Nephron (organoid): ENCODE measurements around the gene ZNF747.

Experiments used
- H3K27ac Mint-ChIP-seq, 3 experiments: 2 replicates each; pipeline ENCODE4 v1.8.0; 2020; ENCODE audit warnings: mixed read lengths in 3 of 3, mild to moderate bottlenecking in 2 of 3, moderate library complexity in 1 of 3
- H3K27me3 Mint-ChIP-seq: 2 replicates; pipeline ENCODE4 v1.8.0; 2021; ENCODE audit warnings: low read depth, mild to moderate bottlenecking, moderate library complexity, mixed read lengths
- H3K36me3 Mint-ChIP-seq: 2 replicates; pipeline ENCODE4 v1.8.0; 2020; ENCODE audit warnings: low read depth, mixed read lengths
- H3K4me1 Mint-ChIP-seq: 2 replicates; pipeline ENCODE4 v1.8.0; 2020; ENCODE audit warnings: mixed read lengths
- H3K4me3 Mint-ChIP-seq, 3 experiments: 2 replicates each; pipeline ENCODE4 v1.8.0; 2020; ENCODE audit warnings: mild to moderate bottlenecking in 3 of 3, mixed read lengths in 3 of 3, moderate library complexity in 2 of 3
- H3K9me3 Mint-ChIP-seq: 2 replicates; pipeline ENCODE4 v1.8.0; 2020; ENCODE audit warnings: mixed read lengths
- TF ChIP-seq, protein P1 (sequence below), 3 experiments: fragments of 200-600 bp; sonication (generic); IDR thresholded peaks; one replicate each; pipeline ENCODE4 v1.5.0; 2021; ENCODE audit warnings: antibody characterized with exemption in 3 of 3; ENCODE audit not compliant: unreplicated experiment in 3 of 3

The ZNF747 gene

DNA sequence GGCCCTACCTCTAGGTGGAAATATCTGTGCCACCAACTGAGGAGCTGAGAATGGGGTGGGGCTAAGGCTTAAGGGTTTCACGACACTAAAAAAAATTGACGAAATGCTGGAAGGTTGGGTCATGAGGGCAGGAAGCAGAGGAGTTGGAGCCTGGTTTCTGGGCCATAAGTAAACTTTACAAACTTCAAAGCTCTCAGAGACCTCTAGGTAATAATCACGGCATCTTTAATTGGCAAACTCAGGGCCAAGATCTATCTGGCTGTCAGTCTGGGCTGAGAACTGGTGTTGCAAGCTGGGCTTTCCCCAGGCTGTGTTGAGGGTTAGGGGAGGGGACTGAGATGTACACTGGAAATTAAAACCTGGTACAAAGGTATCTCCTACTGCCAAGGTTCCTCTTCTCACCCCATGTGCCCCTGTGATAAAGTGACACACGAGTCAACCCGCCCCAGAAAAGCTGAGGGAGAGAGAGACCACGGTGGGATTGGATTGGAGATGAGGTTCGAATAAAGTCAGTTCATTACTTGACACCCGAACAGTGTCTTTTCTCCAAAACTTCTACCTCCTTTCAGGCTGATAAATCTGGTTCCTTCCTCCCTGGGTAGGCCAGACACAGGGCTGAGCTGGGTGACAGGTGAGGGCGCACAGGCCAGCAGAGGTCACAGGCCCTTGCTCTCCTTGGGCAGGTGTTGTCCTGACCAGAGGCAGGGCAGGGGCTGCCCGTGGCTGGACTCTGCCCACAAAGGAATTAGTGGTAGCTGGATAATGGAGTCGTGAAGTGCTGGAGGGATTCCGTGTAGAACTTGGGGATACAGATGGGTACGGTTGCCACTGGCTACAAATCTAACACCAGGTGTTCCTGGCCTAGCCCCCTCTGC is 4.3 kb downstream of the ZNF747 start:
- no peaks in the 10 kb centered on the region for H3K27me3 Mint-ChIP-seq
- TF ChIP-seq, protein P1, sequence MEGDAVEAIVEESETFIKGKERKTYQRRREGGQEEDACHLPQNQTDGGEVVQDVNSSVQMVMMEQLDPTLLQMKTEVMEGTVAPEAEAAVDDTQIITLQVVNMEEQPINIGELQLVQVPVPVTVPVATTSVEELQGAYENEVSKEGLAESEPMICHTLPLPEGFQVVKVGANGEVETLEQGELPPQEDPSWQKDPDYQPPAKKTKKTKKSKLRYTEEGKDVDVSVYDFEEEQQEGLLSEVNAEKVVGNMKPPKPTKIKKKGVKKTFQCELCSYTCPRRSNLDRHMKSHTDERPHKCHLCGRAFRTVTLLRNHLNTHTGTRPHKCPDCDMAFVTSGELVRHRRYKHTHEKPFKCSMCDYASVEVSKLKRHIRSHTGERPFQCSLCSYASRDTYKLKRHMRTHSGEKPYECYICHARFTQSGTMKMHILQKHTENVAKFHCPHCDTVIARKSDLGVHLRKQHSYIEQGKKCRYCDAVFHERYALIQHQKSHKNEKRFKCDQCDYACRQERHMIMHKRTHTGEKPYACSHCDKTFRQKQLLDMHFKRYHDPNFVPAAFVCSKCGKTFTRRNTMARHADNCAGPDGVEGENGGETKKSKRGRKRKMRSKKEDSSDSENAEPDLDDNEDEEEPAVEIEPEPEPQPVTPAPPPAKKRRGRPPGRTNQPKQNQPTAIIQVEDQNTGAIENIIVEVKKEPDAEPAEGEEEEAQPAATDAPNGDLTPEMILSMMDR (IDR thresholded peaks at IDR 0.05; ENCODE audit: unreplicated experiment in 3 of 3), result no peak
- H3K9me3 Mint-ChIP-seq, result no peaks in the 10 kb centered on the region
- peaks cover 15% of the 10 kb centered on the region for H3K36me3 Mint-ChIP-seq
- peak overlapping the region in 2 of 3 experiments; percentile 28 to 52 for H3K27ac Mint-ChIP-seq
- peaks cover 29% of the 10 kb centered on the region for H3K4me1 Mint-ChIP-seq
- H3K4me3 Mint-ChIP-seq, result peak overlapping the region; percentile 10 to 67 (median 35)

DNA sequence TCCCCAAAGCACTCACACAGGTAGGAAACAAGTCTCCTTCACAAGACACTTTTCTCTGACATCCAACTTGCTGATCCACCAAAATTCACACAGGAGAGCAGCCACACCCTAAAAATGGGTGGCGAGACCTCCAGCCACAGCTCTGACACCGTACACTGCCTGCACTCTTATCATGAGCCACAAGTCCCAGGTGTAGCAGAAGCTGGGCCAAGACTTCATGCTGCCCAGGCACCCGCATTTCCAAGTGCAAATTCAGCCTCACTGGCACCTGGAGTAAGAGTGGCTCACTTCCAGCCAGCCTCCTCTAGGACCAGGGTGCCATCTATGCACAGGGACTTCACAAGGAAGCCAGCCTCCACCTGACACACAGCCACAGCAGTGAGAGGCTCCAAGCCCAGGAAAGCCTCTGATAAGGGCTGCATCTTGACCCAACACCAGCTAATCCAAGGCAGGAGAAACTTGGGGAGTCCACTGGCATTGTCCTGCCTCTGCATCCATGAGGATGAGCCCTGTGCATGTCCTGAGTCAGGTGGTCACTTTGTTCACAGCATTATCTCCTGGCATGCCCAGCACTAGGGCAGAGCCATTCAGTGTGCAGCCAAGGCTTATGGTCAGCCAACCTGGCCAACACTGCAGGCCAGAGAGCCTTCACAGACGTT is 5.7 kb downstream of the ZNF747 start:
- H3K4me1 Mint-ChIP-seq, result peaks cover 23% of the 10 kb centered on the region
- no peaks in the 10 kb centered on the region for H3K9me3 Mint-ChIP-seq
- peak overlapping the region; percentile 56 to 97 (median 88) for H3K27ac Mint-ChIP-seq
- H3K36me3 Mint-ChIP-seq, result peaks cover 21% of the 10 kb centered on the region
- TF ChIP-seq, protein P1 (IDR thresholded peaks at IDR 0.05; ENCODE audit: unreplicated experiment in 3 of 3), result no peak
- H3K27me3 Mint-ChIP-seq, result no peaks in the 10 kb centered on the region
- peak overlapping the region; percentile 46 to 68 (median 59) for H3K4me3 Mint-ChIP-seq

DNA sequence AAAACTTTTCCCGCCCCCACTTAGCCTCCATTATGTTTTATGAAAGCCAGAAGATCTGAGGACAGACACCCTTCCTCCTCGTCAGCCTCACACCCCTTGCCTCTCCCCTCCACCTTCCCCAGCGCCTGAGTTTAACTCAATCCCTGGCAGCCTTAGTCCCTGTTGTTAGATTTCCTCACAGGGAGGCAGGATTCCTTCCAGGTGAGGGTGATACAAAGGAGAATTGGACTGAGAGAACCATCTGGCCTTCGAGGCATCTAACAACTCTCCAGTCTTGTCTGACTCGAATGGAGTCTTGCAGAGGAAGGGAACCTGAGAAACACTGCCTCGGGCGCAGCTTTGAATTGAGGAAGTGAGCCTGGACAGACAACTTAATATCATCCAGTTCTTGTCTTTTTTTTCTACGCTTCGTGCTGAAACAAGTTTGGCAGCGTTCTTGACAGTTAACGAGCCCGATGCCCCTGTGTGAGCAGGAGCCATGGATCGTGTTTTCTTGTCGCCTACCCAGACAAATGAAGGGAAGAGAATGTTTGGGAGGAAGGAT is 7.0 kb downstream of the ZNF747 start:
- peaks cover 18% of the 10 kb centered on the region for H3K4me1 Mint-ChIP-seq
- H3K36me3 Mint-ChIP-seq, result peaks cover 21% of the 10 kb centered on the region
- TF ChIP-seq, protein P1 (IDR thresholded peaks at IDR 0.05; ENCODE audit: unreplicated experiment in 3 of 3), result no peak
- H3K4me3 Mint-ChIP-seq, result peak overlapping the region; percentile 81 to 89 (median 85)
- peak overlapping the region; percentile 93 to 97 (median 96) for H3K27ac Mint-ChIP-seq
- H3K27me3 Mint-ChIP-seq, result no peaks in the 10 kb centered on the region
- H3K9me3 Mint-ChIP-seq, result no peaks in the 10 kb centered on the region

DNA sequence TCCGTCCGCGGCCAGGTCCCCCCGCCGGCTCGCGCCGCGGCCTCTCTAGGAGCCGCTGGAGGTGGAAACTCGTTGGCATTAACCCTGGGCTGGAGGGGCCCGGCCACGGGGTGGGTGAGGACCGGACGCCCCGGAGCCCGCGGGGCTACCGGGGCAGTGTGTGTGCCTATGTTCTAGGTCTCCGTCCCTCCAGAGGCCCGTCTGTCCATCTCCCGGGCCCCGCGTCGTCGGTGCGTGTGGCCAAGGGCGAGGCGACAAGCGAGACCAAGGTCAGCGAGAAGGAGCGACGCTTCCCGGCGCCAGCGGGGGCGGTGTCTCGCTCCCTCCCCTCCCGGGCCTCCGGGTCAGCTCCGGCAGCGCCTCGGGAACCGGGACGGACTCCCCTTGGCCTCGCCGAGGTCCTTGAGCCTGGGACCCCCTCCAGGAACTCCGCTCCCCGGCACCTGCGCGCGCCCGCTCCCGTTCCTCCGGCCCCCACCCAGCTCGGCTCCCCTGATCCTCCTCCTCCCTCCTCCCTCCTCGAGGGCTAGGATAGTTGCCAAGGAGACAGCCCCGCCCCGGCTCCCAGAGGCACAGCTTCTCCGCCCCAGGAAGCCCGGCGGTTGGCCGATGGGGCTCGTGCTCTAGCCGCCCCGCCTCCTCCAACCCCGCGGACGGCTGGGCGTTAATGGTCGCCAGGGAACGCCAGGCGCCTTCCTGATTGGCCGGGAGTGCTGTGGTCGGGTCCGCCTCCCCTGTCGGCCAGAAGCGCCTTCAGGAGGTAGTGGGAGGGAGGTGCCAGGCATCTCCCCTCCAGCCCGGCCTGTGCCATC is 7.6 kb downstream of the ZNF747 start:
- H3K36me3 Mint-ChIP-seq, result peaks cover 21% of the 10 kb centered on the region
- no peaks in the 10 kb centered on the region for H3K9me3 Mint-ChIP-seq
- TF ChIP-seq, protein P1 (IDR thresholded peaks at IDR 0.05; ENCODE audit: unreplicated experiment in 3 of 3), result peak in 1 of 3 experiments; percentile 29
- H3K27ac Mint-ChIP-seq, result peak overlapping the region; percentile 93 to 97 (median 96)
- peaks cover 23% of the 10 kb centered on the region for H3K4me1 Mint-ChIP-seq
- H3K27me3 Mint-ChIP-seq, result no peaks in the 10 kb centered on the region
- peak overlapping the region; percentile 81 to 89 (median 85) for H3K4me3 Mint-ChIP-seq

DNA sequence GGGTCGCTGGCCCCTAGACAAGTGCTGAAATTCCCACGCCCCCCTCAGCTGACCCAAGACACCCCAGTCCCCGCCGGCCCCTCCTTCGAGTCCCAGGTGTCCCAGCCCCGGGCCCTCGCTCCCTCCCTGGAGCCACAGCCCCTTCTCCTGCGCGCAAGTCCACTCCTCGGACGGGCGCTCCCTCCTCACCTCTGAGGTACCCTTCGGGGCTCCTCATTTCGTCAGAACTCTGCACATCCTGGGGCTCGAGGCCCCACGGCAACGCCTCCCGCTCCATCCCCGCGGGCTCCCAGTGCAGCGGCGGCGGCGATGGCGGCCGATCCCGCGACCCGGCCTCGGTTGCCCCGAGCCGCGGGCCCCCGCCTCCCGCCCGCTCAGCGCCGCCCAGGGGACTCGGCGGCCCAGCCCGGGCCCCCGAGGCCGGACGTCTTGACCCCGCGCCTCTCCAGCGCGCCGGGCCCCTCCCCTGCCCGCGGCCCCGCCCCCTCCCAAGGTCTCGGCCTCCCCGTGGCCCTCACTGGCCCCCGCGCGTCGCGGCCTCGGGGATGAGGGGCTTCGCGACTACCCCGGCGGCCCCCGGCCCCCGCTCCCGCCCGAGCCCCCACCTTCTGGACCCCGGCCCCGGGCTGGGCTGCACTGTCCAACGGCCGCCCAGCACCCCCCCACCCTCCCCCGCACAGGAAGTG is 8.4 kb downstream of the ZNF747 start, which contains the start of gene ZNF768:
Gene ZNF768 (minus strand): TSS at position 430 of the 686 bp plus-strand sequence. CDS start 153 bp downstream, at position 277.
- Mint-ChIP-seq H3K4me1 (peaks cover 24% of the 10 kb centered on the region), H3K27ac (peak within 1 kb of the TSS; percentile 93 to 97 (median 96))

More for the DNA sequence above, 8.4 kb downstream of the ZNF747 start, which contains the start of gene ZNF768:
- Mint-ChIP-seq H3K4me3 (peak within 1 kb of the TSS; percentile 85 to 93 (median 93)), H3K9me3 (no peaks in the 10 kb centered on the region), H3K36me3 (peaks cover 17% of the 10 kb centered on the region), H3K27me3 (no peaks in the 10 kb centered on the region)
- TF ChIP-seq, protein P1 (IDR thresholded peaks at IDR 0.05; ENCODE audit: unreplicated experiment in 3 of 3), result no peak
